ENCODE results near the gene USP32.
"Not testable (repeated sequence)": the region's sequence is repeated elsewhere in the genome, so short reads cannot be mapped to it uniquely, and the experiment has no call there.

The USP32 gene

GRCh38 chr17:60410001-60410400, 18.1 kb upstream of the USP32 start:
- DNase-seq (ENCODE audit: low read depth in 1 of 2, low spot score in 1 of 2): no peak

- no peak for DNase-seq (ENCODE audit: low read depth in 1 of 2, low spot score in 1 of 2)
Measured at GRCh38 chr17:60406887-60407286, 15.0 kb upstream of the USP32 start.

- no peak for DNase-seq (ENCODE audit: low read depth in 1 of 2, low spot score in 1 of 2)
Measured at GRCh38 chr17:60403962-60404361, 12.0 kb upstream of the USP32 start.

GRCh38 chr17:60403523-60403810, 11.5 kb upstream of the USP32 start:
- DNase-seq (ENCODE audit: low read depth in 1 of 2, low spot score in 1 of 2): no peak

GRCh38 chr17:60401819-60402218, 9.9 kb upstream of the USP32 start:
- DNase-seq (ENCODE audit: low read depth in 1 of 2, low spot score in 1 of 2): no peak

- no peak for DNase-seq (ENCODE audit: low read depth in 1 of 2, low spot score in 1 of 2)
Measured at GRCh38 chr17:60398227-60398959, 6.5 kb upstream of the USP32 start.

GRCh38 chr17:60396412-60396811, 4.5 kb upstream of the USP32 start:
- no peak for DNase-seq (ENCODE audit: low read depth in 1 of 2, low spot score in 1 of 2)

GRCh38 chr17:60395508-60396065, 3.7 kb upstream of the USP32 start:
- DNase-seq (ENCODE audit: low read depth in 1 of 2, low spot score in 1 of 2): no peak

- DNase-seq (ENCODE audit: low read depth in 1 of 2, low spot score in 1 of 2): no peak
Measured at GRCh38 chr17:60393840-60394723, 2.1 kb upstream of the USP32 start.

- DNase-seq (ENCODE audit: low read depth in 1 of 2, low spot score in 1 of 2): peak; percentile 4 to 30
Measured at GRCh38 chr17:60392845-60393702, 1.1 kb upstream of the USP32 start.

- DNase-seq (ENCODE audit: low read depth in 1 of 2, low spot score in 1 of 2): no peak
Measured at GRCh38 chr17:60391471-60392041, 377 bp downstream of the USP32 start.

GRCh38 chr17:60390925-60391470, 935 bp downstream of the USP32 start:
- peak in 1 of 2 donors; percentile 1 for DNase-seq (ENCODE audit: low read depth in 1 of 2, low spot score in 1 of 2)

GRCh38 chr17:60390186-60390585, 1.7 kb downstream of the USP32 start:
- DNase-seq (ENCODE audit: low read depth in 1 of 2, low spot score in 1 of 2): no peak

GRCh38 chr17:60388742-60389141, 3.2 kb downstream of the USP32 start:
- DNase-seq (ENCODE audit: low read depth in 1 of 2, low spot score in 1 of 2): no peak

- DNase-seq (ENCODE audit: low read depth in 1 of 2, low spot score in 1 of 2): no peak
Measured at GRCh38 chr17:60387666-60388065, 4.3 kb downstream of the USP32 start.

GRCh38 chr17:60386147-60387058, 5.5 kb downstream of the USP32 start:
- DNase-seq (ENCODE audit: low read depth in 1 of 2, low spot score in 1 of 2): no peak

GRCh38 chr17:60384921-60385320, 7.0 kb downstream of the USP32 start:
- DNase-seq (ENCODE audit: low read depth in 1 of 2, low spot score in 1 of 2): not testable (repeated sequence)

GRCh38 chr17:60383379-60383778, 8.6 kb downstream of the USP32 start:
- no peak for DNase-seq (ENCODE audit: low read depth in 1 of 2, low spot score in 1 of 2)

- DNase-seq (ENCODE audit: low read depth in 1 of 2, low spot score in 1 of 2): no peak
Measured at GRCh38 chr17:60381958-60382357, 10.0 kb downstream of the USP32 start.

- not testable (repeated sequence) for DNase-seq (ENCODE audit: low read depth in 1 of 2, low spot score in 1 of 2)
Measured at GRCh38 chr17:60379461-60379860, 12.5 kb downstream of the USP32 start.
